ENCODE results near the gene SLCO4A1.
"Not testable (repeated sequence)": the region's sequence is repeated elsewhere in the genome, so short reads cannot be mapped to it uniquely, and the experiment has no call there.

The SLCO4A1 gene

DNA sequence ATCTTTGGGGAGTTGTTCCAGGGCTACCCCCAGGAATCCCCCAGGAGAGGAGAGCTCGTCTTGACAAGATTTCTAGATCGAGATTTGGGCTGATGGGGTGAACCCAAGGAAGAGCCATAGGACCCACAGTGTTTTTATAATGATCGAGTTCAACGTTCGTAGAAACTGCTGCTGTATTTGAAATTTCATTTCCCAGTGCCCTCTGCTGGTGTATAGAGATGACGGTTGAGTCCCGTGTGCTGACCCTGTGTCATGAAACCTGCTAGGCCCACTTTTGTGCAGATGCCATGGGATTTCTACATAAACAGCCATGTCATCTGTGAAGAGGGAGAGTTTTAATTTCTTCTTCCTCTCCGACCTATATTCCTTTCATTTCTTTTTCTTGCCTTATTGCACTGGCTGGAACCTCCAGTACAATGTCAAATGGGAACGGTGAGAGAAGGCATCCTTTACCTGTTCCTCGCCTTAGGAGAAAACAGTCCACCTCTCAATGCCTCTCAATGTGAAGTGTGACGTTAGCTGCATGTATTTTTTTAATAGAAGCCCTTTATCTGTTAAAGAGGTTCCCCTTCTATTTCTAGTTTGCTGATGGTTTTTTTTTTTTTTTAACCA, 37.8 kb downstream of the SLCO4A1 start:
- H3K27ac Mint-ChIP-seq, result no peak overlapping the region

DNA sequence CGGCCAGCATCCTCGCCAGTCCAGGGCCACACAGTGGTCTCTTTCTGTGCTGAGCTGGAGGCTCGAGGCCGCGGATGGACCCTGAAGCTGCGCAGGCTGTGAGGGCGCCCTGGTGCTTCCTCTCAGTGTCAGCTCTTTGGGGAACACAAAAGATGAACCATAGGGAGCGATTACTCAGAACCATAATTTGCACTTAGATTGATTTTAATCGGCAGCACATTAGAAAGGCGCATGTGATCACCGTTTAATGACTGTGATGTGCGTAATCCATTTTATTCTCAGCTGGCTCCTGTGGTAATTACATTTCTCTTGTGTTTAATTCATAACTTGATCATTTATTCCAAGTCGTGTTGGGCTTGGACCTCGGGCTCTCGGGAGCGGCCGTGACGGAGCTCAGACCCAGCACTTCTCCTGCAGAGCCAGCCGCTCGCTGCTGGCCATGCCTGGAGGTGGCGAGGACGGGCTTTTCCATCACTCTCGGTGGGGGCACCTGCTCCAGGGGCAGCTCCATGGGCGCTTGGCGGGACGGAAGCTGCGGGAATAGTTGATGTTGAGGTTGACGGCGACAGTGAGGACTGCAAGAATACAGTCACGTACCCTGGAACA, 40.7 kb downstream of the SLCO4A1 start:
- H3K9me3 Mint-ChIP-seq (ENCODE audit: low read depth), result no peaks in the 10 kb centered on the region
- no peak overlapping the region for H3K27ac Mint-ChIP-seq
- peaks cover 8% of the 10 kb centered on the region for H3K4me1 Mint-ChIP-seq (ENCODE audit: low read depth)
- H3K4me3 Mint-ChIP-seq, result no peak overlapping the region
- H3K27me3 Mint-ChIP-seq, result no peaks in the 10 kb centered on the region
- no peaks in the 10 kb centered on the region for H3K36me3 Mint-ChIP-seq

More for the DNA sequence above, 37.8 kb downstream of the SLCO4A1 start:
- Mint-ChIP-seq H3K4me1 (ENCODE audit: low read depth) (peaks cover 2% of the 10 kb centered on the region), H3K9me3 (ENCODE audit: low read depth) (no peaks in the 10 kb centered on the region), H3K4me3 (no peak overlapping the region), H3K36me3 (no peaks in the 10 kb centered on the region), H3K27me3 (no peaks in the 10 kb centered on the region)

DNA sequence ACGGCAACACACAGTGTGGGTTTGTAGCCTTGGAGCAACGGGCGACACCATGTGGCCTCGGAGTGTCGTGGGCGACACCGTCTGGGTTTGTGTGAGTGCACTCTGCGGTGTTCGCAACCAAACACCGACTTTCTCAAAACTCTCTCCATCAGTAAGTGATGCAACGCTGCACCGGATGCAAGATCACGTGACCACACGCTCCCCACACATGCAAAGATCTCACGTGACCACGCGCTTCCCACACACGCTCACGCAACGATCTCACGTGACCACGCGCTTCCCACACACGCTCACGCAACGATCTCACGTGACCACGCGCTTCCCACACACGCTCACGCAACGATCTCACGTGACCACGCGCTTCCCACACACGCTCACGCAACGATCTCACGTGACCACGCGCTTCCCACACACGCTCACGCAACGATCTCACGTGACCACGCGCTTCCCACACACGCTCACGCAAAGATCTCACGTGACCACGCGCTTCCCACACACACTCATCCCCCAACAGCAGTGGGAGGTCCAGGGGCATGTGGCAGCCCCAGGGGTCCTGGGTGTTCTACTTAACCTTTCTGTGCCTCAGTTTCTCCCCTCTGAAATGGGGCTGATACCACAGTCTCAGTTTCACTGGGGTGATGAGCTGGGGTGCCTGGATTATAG, 41.5 kb downstream of the SLCO4A1 start:
- H3K9me3 Mint-ChIP-seq (ENCODE audit: low read depth); H3K4me3 Mint-ChIP-seq; H3K36me3 Mint-ChIP-seq; H3K27me3 Mint-ChIP-seq; H3K27ac Mint-ChIP-seq; H3K4me1 Mint-ChIP-seq (ENCODE audit: low read depth): not testable (repeated sequence)

DNA sequence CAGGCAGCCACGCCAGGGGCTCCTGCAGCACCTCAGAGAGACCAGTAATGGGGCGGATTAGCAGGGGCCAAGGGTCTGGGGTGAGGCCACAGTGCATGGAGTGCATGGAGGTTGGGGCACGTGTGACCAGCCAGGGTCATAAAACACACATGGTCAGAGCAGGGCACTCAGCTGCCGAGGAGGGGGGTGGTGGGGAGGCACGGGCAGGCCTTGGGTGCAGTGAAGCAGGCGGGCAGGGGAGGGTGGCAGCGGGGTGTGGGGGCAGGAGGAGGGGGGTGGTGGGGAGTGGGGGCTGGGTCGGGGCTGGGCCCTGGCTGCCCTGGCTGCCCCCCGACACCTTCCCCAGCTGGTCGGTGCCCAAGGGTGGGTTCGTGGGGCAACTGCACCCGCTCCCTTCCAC, 42.7 kb downstream of the SLCO4A1 start:
- H3K27me3 Mint-ChIP-seq, result no peaks in the 10 kb centered on the region
- no peaks in the 10 kb centered on the region for H3K9me3 Mint-ChIP-seq (ENCODE audit: low read depth)
- no peaks in the 10 kb centered on the region for H3K36me3 Mint-ChIP-seq
- H3K4me3 Mint-ChIP-seq, result no peak overlapping the region
- no peak overlapping the region for H3K27ac Mint-ChIP-seq
- peaks cover 8% of the 10 kb centered on the region for H3K4me1 Mint-ChIP-seq (ENCODE audit: low read depth)

DNA sequence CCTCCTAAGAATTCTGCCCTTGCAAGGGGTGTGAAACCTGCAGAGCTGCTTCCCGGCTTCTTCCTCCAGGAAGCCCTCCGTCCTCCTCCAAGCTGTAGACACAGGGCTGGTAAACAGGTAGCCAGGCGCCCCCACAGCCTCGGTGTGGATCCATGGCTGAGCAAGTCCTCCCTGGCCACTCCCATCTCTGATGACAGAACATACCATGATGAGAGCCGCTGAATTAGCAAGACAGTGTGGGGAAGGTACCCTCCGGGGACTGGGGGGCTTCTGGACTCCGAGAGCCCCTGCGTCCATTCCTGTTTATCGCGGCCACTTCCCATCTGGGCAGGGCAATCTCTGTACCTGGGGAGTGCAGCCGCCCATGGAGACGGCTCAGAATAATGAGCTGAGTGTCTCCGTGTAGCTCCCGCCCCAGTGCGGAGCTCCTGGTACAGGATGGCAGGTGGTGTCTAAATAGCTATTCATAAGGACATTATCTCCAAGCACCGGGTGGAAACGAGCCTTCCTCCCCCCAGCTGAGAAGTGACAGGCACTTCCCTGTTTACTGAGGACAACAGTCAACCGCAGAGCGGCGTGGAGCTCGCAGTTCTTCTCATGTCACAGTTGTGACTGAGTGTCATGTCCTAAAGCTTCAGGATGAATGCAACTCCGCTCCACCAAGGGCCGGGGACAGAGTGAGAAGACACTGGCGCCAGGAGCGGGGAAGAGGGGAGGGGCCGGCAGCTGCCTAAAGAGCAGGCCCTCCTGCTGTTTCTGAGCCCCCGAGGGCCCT, 43.7 kb downstream of the SLCO4A1 start:
- no peaks in the 10 kb centered on the region for H3K9me3 Mint-ChIP-seq (ENCODE audit: low read depth)
- no peaks in the 10 kb centered on the region for H3K36me3 Mint-ChIP-seq
- peaks cover 8% of the 10 kb centered on the region for H3K4me1 Mint-ChIP-seq (ENCODE audit: low read depth)
- H3K4me3 Mint-ChIP-seq, result no peak overlapping the region
- H3K27me3 Mint-ChIP-seq, result no peaks in the 10 kb centered on the region
- no peak overlapping the region for H3K27ac Mint-ChIP-seq

DNA sequence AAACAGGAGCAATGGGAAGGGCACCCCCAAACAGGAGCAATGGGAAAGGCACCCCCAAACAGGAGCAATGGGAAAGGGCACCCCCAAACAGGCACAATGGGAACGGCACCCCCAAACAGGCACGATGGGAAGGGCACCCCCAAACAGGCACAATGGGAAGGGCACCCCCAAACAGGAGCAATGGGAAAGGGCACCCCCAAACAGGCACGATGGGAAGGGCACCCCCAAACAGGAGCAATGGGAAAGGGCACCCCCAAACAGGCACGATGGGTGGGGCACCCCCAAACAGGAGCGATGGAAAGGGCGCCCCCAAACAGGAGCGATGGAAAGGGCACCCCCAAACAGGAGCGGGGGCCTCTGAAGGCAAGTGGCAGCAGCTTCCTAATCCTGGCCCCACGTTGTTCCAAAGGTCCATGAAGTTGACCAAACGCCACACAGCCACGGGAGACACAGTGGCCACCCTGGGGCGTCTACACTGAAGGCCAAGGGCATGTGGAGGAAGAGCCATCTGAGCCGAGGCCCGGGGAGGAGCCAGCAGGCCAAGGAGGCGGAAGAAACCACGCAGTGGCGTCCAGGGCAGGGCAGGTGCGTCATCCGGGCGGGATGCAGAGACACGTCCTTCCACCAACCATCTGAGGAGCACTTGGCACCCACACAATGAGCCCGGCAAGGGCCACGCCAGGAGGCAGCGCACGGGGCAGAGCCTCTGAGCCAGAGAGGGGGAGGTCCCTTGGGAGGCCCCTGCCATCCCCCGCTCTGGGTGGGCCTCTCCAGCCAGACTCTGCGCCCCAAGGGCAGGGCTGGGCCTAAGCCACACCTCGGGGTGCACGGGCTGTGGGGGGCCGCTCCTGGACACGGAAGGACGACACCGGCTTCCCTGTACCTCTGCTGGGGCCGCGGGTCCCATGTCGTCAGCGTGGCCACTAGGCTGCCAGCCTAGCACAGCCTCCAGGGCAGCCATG, 44.8 kb downstream of the SLCO4A1 start:
- Mint-ChIP-seq H3K36me3 (no peaks in the 10 kb centered on the region), H3K9me3 (ENCODE audit: low read depth) (no peaks in the 10 kb centered on the region), H3K4me3 (no peak overlapping the region), H3K27ac (no peak overlapping the region), H3K27me3 (no peaks in the 10 kb centered on the region), H3K4me1 (ENCODE audit: low read depth) (peaks cover 8% of the 10 kb centered on the region)

DNA sequence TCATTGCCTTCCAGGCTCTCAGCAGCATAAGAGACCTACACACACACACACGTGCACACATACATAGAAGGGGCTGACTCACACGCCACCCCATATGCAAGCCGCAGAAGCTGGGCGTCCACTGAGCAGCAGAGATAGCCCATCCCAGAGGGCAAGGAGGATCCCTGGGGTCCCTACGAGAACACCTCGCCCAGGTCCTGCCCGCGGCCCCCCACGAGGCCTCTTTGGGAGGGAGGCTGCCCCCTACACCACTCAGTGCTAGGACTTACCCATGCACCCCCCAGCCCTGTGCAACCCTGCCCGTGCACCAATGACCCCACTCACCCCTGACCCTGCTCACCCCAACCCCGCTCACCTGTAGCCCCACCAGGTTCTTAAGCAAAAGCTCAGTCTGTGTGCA, 45.8 kb downstream of the SLCO4A1 start:
- H3K4me3 Mint-ChIP-seq, result no peak overlapping the region
- peaks cover 8% of the 10 kb centered on the region for H3K4me1 Mint-ChIP-seq (ENCODE audit: low read depth)

DNA sequence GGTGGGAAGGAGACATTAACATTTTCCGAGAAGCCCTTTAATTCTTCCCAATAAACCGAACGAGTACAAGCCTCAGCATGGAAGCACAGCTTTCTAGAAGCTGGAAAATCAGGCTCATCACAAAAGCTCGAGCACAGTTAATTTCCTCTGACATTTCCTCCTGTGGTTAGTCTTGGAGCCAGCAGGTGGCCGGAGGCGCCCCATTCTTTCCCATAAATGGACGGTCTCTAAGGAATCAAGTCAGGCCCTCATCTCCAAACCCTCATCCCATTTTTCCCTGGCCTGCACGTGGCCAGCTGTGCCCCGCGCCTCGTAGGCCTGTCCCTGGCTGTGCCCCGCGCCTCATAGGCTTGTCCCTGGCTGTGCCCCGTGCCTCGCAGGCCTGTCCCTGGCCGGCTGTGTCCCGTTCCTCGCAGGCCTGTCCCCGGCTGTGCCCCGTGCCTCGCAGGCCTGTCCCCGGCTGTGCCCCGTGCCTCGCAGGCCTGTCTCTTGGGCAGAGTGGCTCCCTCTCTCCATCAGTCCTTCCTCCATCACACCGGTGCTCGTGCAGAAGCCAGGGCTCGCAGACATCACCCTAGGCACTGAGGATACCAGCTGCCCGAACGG, 46.7 kb downstream of the SLCO4A1 start:
- Mint-ChIP-seq H3K27ac (no peak overlapping the region), H3K36me3 (no peaks in the 10 kb centered on the region), H3K4me3 (no peak overlapping the region), H3K27me3 (no peaks in the 10 kb centered on the region), H3K4me1 (ENCODE audit: low read depth) (peaks cover 8% of the 10 kb centered on the region), H3K9me3 (ENCODE audit: low read depth) (no peaks in the 10 kb centered on the region)

More for the DNA sequence above, 45.8 kb downstream of the SLCO4A1 start:
- H3K27ac Mint-ChIP-seq, result no peak overlapping the region
- H3K9me3 Mint-ChIP-seq (ENCODE audit: low read depth), result no peaks in the 10 kb centered on the region
- no peaks in the 10 kb centered on the region for H3K36me3 Mint-ChIP-seq
- H3K27me3 Mint-ChIP-seq, result no peaks in the 10 kb centered on the region

DNA sequence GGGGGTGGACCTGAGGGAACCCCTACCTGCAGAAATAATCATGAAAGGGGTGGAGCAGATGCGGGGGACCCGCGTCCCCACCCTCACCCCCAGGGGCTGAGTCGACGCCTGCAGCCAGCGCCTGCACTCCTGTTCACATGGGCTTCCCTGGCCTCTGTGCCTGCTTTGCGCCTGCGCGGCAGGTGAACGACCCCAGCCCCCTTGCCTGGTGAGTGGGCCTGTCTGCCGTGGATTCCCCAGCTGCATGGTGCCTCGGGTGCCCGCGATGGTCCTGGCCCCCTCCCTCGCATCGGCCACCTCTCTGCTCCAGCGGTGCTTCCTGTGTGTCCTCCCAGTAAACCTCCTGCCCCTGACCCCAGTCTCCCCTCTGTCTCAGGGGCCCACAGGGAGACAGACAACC, 47.6 kb downstream of the SLCO4A1 start:
- Mint-ChIP-seq H3K4me3 (no peak overlapping the region), H3K4me1 (ENCODE audit: low read depth) (peaks cover 8% of the 10 kb centered on the region), H3K36me3 (no peaks in the 10 kb centered on the region), H3K27ac (no peak overlapping the region), H3K9me3 (ENCODE audit: low read depth) (no peaks in the 10 kb centered on the region), H3K27me3 (no peaks in the 10 kb centered on the region)

DNA sequence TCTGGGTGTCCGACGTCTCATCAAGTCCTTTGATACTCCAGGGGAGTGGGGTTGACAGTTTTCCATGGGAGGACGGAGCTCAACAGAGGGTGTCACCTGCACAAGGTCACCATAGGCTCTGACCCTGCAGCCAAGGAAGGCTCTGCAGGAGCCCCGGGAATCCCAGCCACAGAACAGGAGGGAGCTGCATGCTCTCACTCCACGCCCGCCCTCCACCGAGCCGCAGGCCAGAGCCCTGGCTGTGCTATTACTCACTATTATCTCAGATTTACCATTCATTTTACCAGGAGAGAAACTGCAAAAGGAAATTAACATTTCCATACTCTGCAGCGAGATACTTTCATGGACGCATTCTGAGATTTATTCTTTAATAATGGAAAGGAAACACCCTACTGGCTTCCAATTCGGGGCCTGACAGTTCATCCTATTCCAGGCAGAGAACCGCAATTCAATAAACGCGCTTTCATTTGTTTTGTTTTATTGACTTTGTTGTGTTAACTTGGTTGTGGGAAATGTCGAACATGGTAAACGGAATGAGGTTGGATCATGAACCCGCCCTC, 48.0 kb downstream of the SLCO4A1 start:
- no peaks in the 10 kb centered on the region for H3K36me3 Mint-ChIP-seq
- H3K4me1 Mint-ChIP-seq (ENCODE audit: low read depth), result peaks cover 8% of the 10 kb centered on the region
- H3K9me3 Mint-ChIP-seq (ENCODE audit: low read depth), result no peaks in the 10 kb centered on the region
- no peak overlapping the region for H3K4me3 Mint-ChIP-seq
- no peaks in the 10 kb centered on the region for H3K27me3 Mint-ChIP-seq
- no peak overlapping the region for H3K27ac Mint-ChIP-seq

DNA sequence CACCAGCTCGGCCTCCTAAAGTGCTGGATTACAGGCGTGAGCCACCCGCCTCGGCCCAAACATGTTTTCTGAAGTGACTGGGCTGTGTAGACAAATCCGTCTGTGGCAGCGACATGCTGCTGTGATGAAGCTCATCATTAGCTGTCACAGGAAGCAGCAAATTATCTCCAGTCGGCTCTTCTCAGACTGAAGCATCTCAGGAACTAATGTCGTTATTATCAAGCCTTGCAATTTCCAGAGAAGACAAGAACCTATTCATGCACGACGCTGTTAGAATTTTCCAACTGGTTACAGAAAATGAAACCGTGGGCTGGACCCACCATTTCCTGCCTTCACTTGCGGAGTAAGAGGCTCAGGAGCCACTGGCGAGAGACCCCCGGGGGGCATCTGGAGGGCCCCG, 49.2 kb downstream of the SLCO4A1 start:
- H3K27ac Mint-ChIP-seq, result no peak overlapping the region
- H3K27me3 Mint-ChIP-seq, result no peaks in the 10 kb centered on the region
- no peaks in the 10 kb centered on the region for H3K36me3 Mint-ChIP-seq
- no peaks in the 10 kb centered on the region for H3K9me3 Mint-ChIP-seq (ENCODE audit: low read depth)
- peaks cover 4% of the 10 kb centered on the region for H3K4me1 Mint-ChIP-seq (ENCODE audit: low read depth)
- no peak overlapping the region for H3K4me3 Mint-ChIP-seq

DNA sequence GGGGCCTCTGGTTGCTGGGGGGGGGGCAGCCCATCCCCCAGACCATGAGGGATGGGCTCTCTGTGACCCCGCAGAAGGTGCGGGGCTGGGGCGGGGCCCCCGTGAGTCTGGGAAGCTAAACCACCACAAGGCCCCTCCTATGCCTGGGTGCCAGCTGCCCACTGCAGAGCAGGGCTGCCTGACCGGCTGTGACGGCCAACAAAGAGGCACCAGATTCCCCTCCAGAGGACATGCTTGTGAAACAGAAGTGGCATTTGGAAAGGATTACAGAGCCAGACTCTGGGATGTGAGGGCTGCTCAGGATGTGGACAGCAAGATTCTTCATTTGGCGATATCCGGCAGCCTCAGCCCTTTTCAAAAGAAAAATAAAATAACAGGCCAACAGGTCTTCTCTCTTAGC, 49.9 kb downstream of the SLCO4A1 start:
- Mint-ChIP-seq H3K27ac (no peak overlapping the region), H3K9me3 (ENCODE audit: low read depth) (no peaks in the 10 kb centered on the region), H3K4me1 (ENCODE audit: low read depth) (peaks cover 2% of the 10 kb centered on the region), H3K27me3 (no peaks in the 10 kb centered on the region), H3K4me3 (no peak overlapping the region), H3K36me3 (no peaks in the 10 kb centered on the region)

DNA sequence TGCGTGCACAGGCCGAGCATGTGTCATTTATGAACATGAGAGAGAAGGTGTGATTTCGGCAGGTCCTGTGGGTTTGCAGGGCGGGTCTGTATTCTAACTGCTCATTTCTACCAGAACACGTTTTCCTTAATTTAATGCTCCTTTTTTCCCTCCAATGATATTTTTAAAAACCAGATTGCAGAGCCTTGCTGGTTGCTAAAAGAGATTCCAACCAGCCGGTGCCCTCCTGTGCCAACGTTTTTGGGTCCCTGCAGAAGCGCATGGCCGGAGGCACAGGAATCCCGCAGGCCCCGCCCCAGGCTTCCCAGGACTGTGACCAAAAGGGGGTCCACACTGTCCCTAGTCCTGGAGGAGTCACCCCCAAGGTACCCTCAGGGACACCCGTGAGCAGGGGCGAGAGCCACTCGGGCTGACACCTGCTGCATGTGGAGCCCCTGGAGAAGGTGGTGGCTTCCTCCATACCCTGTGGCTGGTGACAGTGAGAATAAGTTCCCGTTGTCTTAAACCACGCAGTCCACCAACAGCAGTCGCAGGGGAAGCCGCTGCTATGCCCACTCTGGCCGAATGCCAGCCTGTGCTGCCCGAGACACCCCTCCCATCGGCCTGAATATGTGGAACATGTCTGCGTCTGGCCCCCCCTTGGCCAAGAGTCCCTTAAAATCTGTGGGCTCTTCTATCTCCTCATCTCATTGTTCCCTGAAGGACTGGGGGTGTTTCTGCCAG, 50.7 kb downstream of the SLCO4A1 start:
- Mint-ChIP-seq H3K27me3 (no peaks in the 10 kb centered on the region), H3K4me1 (ENCODE audit: low read depth) (peaks cover 2% of the 10 kb centered on the region), H3K9me3 (ENCODE audit: low read depth) (no peaks in the 10 kb centered on the region), H3K36me3 (no peaks in the 10 kb centered on the region), H3K4me3 (no peak overlapping the region), H3K27ac (no peak overlapping the region)

All from activated naive CD8-positive, alpha-beta T cell (primary cell).